Gastroesophageal sphincter (tissue), 3 donors: Measurements from ENCODE around the gene MMS22L.

ENCODE experiments used
- POLR2A ChIP-seq, 2 donors: fragments of 450-650 bp; IDR thresholded peaks; one replicate each; pipeline ENCODE4 v1.6.1; 2017; ENCODE audit warnings: antibody characterized with exemption in 2 of 2, mild to moderate bottlenecking in 2 of 2, moderate library complexity in 1 of 2
- POLR2AphosphoS5 ChIP-seq: sonication (generic); formaldehyde crosslinking; IDR thresholded peaks from one replicate; pipeline ENCODE4 v1.6.1; 2017; ENCODE audit warnings: antibody characterized with exemption
- TF ChIP-seq, protein P1 (sequence below), 4 experiments: fragments of 200-600 bp in 2 of 4; fragments of 450-650 bp in 2 of 4; sonication (generic) in 1 of 4; IDR thresholded peaks; one replicate each; pipeline ENCODE4 v1.5.1; 2017 to 2019; ENCODE audit warnings: antibody characterized with exemption in 4 of 4, mild to moderate bottlenecking in 2 of 4, moderate library complexity in 2 of 4

GRCh38 chr6:97294451-97294850 is 11.4 kb upstream of the MMS22L start:
- no peak for TF ChIP-seq POLR2AphosphoS5
- TF ChIP-seq, protein P1, sequence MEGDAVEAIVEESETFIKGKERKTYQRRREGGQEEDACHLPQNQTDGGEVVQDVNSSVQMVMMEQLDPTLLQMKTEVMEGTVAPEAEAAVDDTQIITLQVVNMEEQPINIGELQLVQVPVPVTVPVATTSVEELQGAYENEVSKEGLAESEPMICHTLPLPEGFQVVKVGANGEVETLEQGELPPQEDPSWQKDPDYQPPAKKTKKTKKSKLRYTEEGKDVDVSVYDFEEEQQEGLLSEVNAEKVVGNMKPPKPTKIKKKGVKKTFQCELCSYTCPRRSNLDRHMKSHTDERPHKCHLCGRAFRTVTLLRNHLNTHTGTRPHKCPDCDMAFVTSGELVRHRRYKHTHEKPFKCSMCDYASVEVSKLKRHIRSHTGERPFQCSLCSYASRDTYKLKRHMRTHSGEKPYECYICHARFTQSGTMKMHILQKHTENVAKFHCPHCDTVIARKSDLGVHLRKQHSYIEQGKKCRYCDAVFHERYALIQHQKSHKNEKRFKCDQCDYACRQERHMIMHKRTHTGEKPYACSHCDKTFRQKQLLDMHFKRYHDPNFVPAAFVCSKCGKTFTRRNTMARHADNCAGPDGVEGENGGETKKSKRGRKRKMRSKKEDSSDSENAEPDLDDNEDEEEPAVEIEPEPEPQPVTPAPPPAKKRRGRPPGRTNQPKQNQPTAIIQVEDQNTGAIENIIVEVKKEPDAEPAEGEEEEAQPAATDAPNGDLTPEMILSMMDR (IDR thresholded peaks at IDR 0.05) = no peak
- TF ChIP-seq POLR2A (IDR thresholded peaks at IDR 0.05) = no peak
